Subcutaneous abdominal adipose tissue (tissue), 5 donors: ENCODE results near the gene RIMKLA.

Experiments used
- H3K27ac ChIP-seq: one replicate; pipeline ENCODE4 v1.7.0; 2013; ENCODE audit warnings: low read depth, mild to moderate bottlenecking, inconsistent platforms, low read length, moderate library complexity
- H3K27me3 ChIP-seq, 5 donors: one replicate each; pipeline ENCODE4 v1.7.0; 2013; ENCODE audit warnings: low read length in 5 of 5, inconsistent platforms in 1 of 5; ENCODE audit not compliant: control insufficient read depth in 5 of 5, insufficient read depth in 4 of 5
- H3K36me3 ChIP-seq, 5 donors: one replicate each; pipeline ENCODE4 v1.7.0; 2013; ENCODE audit warnings: low read length in 5 of 5; ENCODE audit not compliant: control insufficient read depth in 5 of 5, insufficient read depth in 5 of 5
- H3K4me1 ChIP-seq, 5 donors: one replicate each; pipeline ENCODE4 v1.7.0; 2013; ENCODE audit warnings: low read length in 5 of 5, mild to moderate bottlenecking in 3 of 5, moderate library complexity in 1 of 5; ENCODE audit not compliant: control insufficient read depth in 5 of 5, insufficient read depth in 5 of 5
- H3K4me3 ChIP-seq, 5 donors: one replicate each; pipeline ENCODE4 v1.7.0; 2013; ENCODE audit warnings: low read length in 5 of 5, low read depth in 1 of 5
- H3K9ac ChIP-seq, 5 donors: one replicate each; pipeline ENCODE4 v1.7.0; 2013; ENCODE audit warnings: low read length in 5 of 5, mild to moderate bottlenecking in 4 of 5, moderate library complexity in 3 of 5
- H3K9me3 ChIP-seq, 5 donors: one replicate each; pipeline ENCODE4 v1.7.0; 2013; ENCODE audit warnings: low read length in 5 of 5; ENCODE audit not compliant: control insufficient read depth in 5 of 5
- donor health status: healthy.
- donor health status: healthy.
- donor health status: healthy.
- donor health status: healthy.
- donor health status: healthy.

RIMKLA gene

DNA sequence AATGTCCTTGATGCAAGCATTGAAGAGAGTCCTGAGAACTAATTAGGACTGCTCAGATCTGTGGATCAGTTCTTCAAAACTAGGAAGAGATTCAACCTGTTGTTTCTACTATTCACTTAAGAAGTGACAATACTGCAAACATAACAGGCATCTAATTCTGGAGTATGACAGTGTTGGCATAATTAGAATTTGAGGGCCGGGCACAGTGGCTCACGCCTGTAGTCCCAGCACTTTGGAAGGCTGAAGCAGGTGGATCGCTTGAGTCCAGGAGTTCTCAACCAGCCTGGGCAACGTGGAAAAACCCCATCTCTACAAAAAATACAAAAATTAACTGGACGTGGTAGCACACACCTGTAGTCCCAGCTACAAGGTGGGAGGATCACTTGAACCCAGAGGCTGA lies 37.5 kb upstream of the RIMKLA start:
- peaks cover 0 to 4% (median 0%) of the 10 kb centered on the region in 5 donors for H3K4me1 ChIP-seq
- H3K36me3 ChIP-seq = no peaks in the 10 kb centered on the region
- no peak overlapping the region for H3K4me3 ChIP-seq
- no peak overlapping the region for H3K27ac ChIP-seq
- H3K9me3 ChIP-seq = no peaks in the 10 kb centered on the region
- no peak overlapping the region for H3K9ac ChIP-seq
- no peaks in the 10 kb centered on the region for H3K27me3 ChIP-seq

- Histone ChIP-seq H3K4me1 (peaks cover 0 to 14% (median 5%) of the 10 kb centered on the region in 5 donors), H3K36me3 (no peaks in the 10 kb centered on the region), H3K27me3 (peaks cover 0 to 4% (median 0%) of the 10 kb centered on the region in 5 donors), H3K4me3 (no peak overlapping the region), H3K9me3 (no peaks in the 10 kb centered on the region), H3K27ac (no peak overlapping the region), H3K9ac (no peak overlapping the region)
These were observed 32.1 kb upstream of the RIMKLA start for GRCh38 chr1:42348498-42348897.

GRCh38 chr1:42350086-42350485 lies 30.5 kb upstream of the RIMKLA start:
- Histone ChIP-seq H3K9me3 (no peaks in the 10 kb centered on the region), H3K9ac (no peak overlapping the region), H3K4me1 (peaks cover 0 to 14% (median 5%) of the 10 kb centered on the region in 5 donors), H3K27ac (no peak overlapping the region), H3K27me3 (peaks cover 0 to 4% (median 0%) of the 10 kb centered on the region in 5 donors), H3K36me3 (no peaks in the 10 kb centered on the region), H3K4me3 (no peak overlapping the region)

GRCh38 chr1:42358791-42359190 lies 21.8 kb upstream of the RIMKLA start:
- Histone ChIP-seq H3K27ac (no peak overlapping the region), H3K27me3 (no peaks in the 10 kb centered on the region), H3K4me3 (no peak overlapping the region), H3K36me3 (no peaks in the 10 kb centered on the region), H3K9ac (no peak overlapping the region), H3K4me1 (no peaks in the 10 kb centered on the region), H3K9me3 (no peaks in the 10 kb centered on the region)

- no peak overlapping the region for H3K4me3 ChIP-seq
- H3K27me3 ChIP-seq = no peaks in the 10 kb centered on the region
- H3K4me1 ChIP-seq = no peaks in the 10 kb centered on the region
- no peak overlapping the region for H3K27ac ChIP-seq
- H3K36me3 ChIP-seq = no peaks in the 10 kb centered on the region
- H3K9ac ChIP-seq = no peak overlapping the region
- H3K9me3 ChIP-seq = no peaks in the 10 kb centered on the region
These were observed 21.1 kb upstream of the RIMKLA start for GRCh38 chr1:42359466-42359865.

GRCh38 chr1:42364089-42364488 lies 16.5 kb upstream of the RIMKLA start:
- Histone ChIP-seq H3K27me3 (no peaks in the 10 kb centered on the region), H3K4me3 (no peak overlapping the region), H3K27ac (no peak overlapping the region), H3K9ac (no peak overlapping the region), H3K9me3 (no peaks in the 10 kb centered on the region), H3K4me1 (no peaks in the 10 kb centered on the region), H3K36me3 (no peaks in the 10 kb centered on the region)

DNA sequence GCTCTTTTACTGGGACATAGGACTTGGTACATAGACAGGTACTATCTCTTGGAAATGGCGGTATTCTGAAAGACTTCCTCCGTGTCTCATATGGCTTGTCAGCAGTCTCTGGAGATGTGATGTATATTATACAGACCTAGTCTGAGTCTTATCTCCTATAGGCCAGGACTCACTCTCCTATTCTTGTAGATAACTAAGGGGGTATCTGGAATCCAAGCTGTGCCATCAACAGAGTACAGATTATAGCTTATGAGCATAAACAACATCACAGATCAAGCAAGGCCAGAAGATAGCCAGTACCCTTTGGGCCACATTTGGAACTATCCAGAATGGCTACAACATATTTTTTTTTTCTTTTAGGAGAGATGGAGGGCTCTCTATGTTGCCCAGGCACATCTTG lies 16.1 kb upstream of the RIMKLA start:
- H3K36me3 ChIP-seq = no peaks in the 10 kb centered on the region

DNA sequence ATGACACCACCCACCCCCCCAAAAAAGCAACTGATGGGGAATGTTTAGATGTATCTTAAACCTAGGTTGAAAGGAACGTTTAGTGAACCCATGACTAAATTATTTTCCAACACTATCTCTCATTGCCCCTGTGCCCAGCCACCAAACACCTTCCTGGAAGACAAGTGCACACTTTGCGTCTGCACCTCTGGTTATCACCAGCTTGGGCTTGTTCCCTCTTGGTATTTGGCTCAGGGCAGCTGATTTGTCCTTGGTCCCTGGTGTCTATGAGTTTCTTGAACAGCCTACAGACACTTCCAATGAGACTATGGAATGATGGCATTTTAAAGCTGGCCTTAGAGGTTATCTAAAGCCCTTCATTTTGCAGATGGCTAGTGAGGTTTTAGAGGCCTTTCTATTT lies 15.5 kb upstream of the RIMKLA start:
- Histone ChIP-seq H3K27ac (no peak overlapping the region), H3K27me3 (peaks cover 0 to 7% (median 0%) of the 10 kb centered on the region in 5 donors), H3K4me3 (no peak overlapping the region), H3K4me1 (no peaks in the 10 kb centered on the region), H3K9me3 (no peaks in the 10 kb centered on the region), H3K36me3 (no peaks in the 10 kb centered on the region), H3K9ac (no peak overlapping the region)

More for the DNA sequence above, 16.1 kb upstream of the RIMKLA start:
- no peak overlapping the region for H3K27ac ChIP-seq
- no peaks in the 10 kb centered on the region for H3K4me1 ChIP-seq
- H3K4me3 ChIP-seq = no peak overlapping the region
- no peaks in the 10 kb centered on the region for H3K9me3 ChIP-seq
- no peak overlapping the region for H3K9ac ChIP-seq
- peaks cover 0 to 4% (median 0%) of the 10 kb centered on the region in 5 donors for H3K27me3 ChIP-seq

DNA sequence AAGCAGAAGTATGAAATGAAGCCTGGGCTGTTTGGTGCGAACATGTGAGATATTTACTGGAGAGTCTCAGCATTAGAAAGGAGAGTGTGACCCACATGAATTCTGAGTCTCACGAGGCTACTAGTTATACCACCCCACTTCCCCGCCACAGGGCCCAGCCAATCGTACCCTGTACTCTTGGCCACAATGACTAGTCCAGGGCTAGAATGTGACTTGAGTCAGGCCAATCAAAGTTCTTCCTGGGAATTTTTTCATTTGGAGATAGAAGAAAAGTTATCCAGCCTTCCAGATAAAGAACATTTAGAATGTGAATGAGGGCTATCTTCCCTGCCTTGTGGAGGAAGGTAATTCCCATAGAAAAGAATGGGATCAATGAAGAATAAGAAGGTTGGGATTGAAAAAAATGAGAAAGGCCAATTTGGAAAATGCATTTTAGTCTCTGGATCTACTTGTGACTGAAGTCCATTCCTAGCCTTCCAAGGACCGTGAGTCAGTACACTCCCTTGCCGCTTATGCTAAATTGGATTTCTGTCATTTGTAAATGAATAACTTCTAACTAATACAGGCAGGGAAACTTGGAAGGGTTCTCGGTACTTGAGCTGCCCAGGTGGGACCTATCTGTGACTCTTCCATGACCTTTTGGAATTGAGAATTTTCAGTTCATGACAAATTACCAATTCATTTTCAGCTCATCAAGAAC lies 12.3 kb upstream of the RIMKLA start:
- Histone ChIP-seq H3K36me3 (no peaks in the 10 kb centered on the region), H3K27ac (no peak overlapping the region), H3K4me3 (no peak overlapping the region), H3K4me1 (no peaks in the 10 kb centered on the region), H3K9me3 (no peaks in the 10 kb centered on the region), H3K27me3 (peaks cover 0 to 7% (median 0%) of the 10 kb centered on the region in 5 donors), H3K9ac (no peak overlapping the region)

DNA sequence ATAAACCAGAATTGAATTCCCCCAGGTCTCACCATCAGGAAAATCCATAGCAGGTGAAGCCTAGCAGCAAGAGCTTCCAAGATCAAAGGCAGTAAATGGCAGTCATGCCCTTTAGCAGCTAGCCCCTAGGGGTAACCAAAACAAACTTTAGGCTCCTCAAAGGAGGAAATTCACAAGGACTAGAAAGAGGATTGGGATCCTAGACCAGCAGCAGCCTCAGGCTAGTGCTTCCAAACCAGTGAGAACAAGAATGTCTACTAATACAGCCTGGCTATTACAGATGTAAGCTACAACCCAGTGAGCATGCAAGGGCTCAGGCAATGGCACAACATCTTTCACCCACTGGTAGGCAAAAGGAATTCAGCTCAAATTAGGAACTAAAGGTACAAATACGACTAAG lies 11.1 kb upstream of the RIMKLA start:
- H3K9me3 ChIP-seq = no peaks in the 10 kb centered on the region
- no peak overlapping the region for H3K27ac ChIP-seq
- H3K36me3 ChIP-seq = no peaks in the 10 kb centered on the region
- H3K9ac ChIP-seq = no peak overlapping the region
- H3K27me3 ChIP-seq = peaks cover 0 to 7% (median 0%) of the 10 kb centered on the region in 5 donors
- H3K4me3 ChIP-seq = no peak overlapping the region
- H3K4me1 ChIP-seq = no peaks in the 10 kb centered on the region
